ENCODE data around the gene CD84. TPM values are rescaled to one million over a fixed set of nuclear protein-coding genes. Genes with fewer than 3 reads are reported as not detected.
"Not testable (repeated sequence)": the region's sequence is repeated elsewhere in the genome, so short reads cannot be mapped to it uniquely, and the experiment has no call there.

CD84 gene
- total and polyA plus RNA-seq, 5 experiments from 2014 or later = 17.5 to 83.4 (median 19.0) TPM

DNA sequence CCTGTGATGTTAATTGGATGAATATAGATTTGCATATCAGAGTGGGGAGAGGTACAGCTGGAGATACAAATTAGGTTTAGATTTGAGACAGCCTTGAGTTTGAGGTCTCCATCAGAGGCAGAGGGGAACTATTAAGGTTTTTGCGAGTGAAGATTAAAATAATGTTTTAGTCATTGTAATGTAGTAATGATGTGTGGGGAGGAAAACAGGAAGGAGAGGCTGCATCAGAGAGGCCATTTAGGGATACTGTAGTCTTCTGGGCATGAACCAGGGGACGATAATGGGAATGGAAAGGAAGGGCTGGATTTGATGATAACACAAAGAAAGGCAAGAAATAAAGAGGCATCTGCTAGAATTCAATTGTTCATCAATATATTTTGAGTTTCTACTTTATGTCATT, 9.5 kb downstream of the CD84 start:
- H3K27me3 Mint-ChIP-seq = no peaks in the 10 kb centered on the region
- peaks cover 54 to 99% (median 96%) of the 10 kb centered on the region in 4 donors for H3K4me1 Mint-ChIP-seq
- POLR2A ChIA-PET = interaction anchor here (0.9 to 2.7 kb wide), 5 partner anchors 9 to 36 kb away, joined by 3 to 12 read pairs (median 5); partner anchors contain the start of gene CD84
- peaks cover 0 to 29% (median 0%) of the 10 kb centered on the region in 9 donors for H3K9me3 Mint-ChIP-seq
- H3K36me3 Mint-ChIP-seq = peaks cover 18 to 49% (median 22%) of the 10 kb centered on the region in 3 donors
- peak overlapping the region; percentile 9 to 83 (median 64) for H3K4me3 Mint-ChIP-seq
- peak overlapping the region; percentile 91 to 100 (median 96) for H3K27ac Mint-ChIP-seq
- DNase-seq (no peak), ATAC-seq (no peak)

DNA sequence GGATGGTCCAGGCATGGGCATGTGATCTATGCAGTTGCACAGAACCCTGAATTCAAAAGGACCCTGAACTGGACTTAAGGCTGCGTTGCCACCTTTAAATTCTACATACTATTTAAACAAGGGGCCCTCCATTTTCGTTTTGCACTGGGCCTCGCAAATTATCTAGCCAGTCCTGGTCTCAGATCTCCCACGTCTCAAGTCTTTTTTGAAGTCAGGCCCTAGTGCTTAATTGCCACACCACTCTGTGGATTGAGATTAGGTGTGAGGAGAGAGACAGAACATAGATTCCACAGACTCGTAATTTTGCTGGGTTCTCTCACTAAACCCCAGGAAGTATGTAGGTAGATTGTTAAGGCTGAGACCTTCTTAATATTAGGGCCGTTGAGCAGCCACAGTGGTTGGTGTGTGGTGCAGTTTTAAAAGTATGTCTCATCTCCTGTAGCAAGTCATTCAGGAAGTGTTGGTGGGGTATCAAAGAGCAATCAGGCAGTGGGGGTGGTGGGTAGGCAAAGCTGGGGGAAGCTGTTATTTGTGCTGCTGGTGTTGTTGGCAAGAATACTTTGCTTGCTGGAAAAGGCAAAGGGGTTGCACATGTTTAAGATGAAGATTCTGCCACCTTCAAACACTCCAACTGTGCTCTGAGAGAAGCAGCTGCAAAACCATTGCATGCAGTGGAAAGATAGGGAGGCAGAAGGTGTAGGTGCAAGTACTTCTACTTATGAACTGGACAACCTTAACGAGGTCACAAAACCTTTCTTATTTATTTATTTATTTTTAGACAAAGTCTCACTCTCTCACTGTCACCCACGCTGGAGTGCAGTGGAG, 11.2 kb downstream of the CD84 start:
- H3K9me3 Mint-ChIP-seq = peaks cover 0 to 29% (median 3%) of the 10 kb centered on the region in 9 donors
- POLR2A ChIA-PET = interaction anchor here (0.8 to 2.7 kb wide), 12 partner anchors 8 to 140 kb away, joined by 3 to 48 read pairs (median 4); partner anchors contain the start of genes CD84 and SLAMF6
- DNase-seq (peak; percentile 19 to 86 (median 66)), ATAC-seq (peak; percentile 96 to 97)
- H3K27me3 Mint-ChIP-seq = no peaks in the 10 kb centered on the region
- peak overlapping the region; percentile 84 to 100 (median 97) for H3K27ac Mint-ChIP-seq
- peaks cover 53 to 95% (median 92%) of the 10 kb centered on the region in 4 donors for H3K4me1 Mint-ChIP-seq
- peaks cover 21 to 58% (median 35%) of the 10 kb centered on the region in 3 donors for H3K36me3 Mint-ChIP-seq
- H3K4me3 Mint-ChIP-seq = peak overlapping the region; percentile 49 to 85 (median 71)

DNA sequence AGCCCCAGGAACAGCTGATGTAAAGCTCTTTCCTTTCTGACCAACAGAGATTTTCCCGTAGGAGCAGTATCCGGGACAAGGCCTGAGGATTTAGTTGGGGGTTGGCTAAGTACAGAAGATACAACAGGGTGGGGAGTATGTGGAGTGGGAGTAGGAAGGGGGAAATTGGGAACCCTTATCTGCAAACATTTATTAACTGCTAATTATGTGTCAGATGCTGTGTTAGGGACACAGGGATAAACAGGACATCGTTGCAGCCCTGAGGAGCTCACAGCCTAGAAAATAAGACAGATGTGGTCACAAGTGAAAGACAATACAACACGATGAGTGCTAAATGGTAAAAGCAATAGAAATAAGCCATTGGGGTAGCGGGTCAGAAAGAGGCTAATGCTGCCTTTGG, 12.0 kb downstream of the CD84 start:
- H3K27ac Mint-ChIP-seq = peak overlapping the region; percentile 84 to 100 (median 97)
- peaks cover 28 to 64% (median 42%) of the 10 kb centered on the region in 3 donors for H3K36me3 Mint-ChIP-seq
- ATAC-seq (no peak), DNase-seq (no peak)
- H3K9me3 Mint-ChIP-seq = peaks cover 0 to 28% (median 8%) of the 10 kb centered on the region in 9 donors
- H3K4me1 Mint-ChIP-seq = peaks cover 49 to 95% (median 89%) of the 10 kb centered on the region in 4 donors
- H3K4me3 Mint-ChIP-seq = peak overlapping the region in 9 of 10 donors; percentile 56 to 85 (median 63)
- no peaks in the 10 kb centered on the region for H3K27me3 Mint-ChIP-seq
- POLR2A ChIA-PET = interaction anchor here (1.3 to 2.7 kb wide), 7 partner anchors 9 to 44 kb away, joined by 4 to 48 read pairs (median 6); partner anchors contain the start of genes CD84 and SLAMF6

DNA sequence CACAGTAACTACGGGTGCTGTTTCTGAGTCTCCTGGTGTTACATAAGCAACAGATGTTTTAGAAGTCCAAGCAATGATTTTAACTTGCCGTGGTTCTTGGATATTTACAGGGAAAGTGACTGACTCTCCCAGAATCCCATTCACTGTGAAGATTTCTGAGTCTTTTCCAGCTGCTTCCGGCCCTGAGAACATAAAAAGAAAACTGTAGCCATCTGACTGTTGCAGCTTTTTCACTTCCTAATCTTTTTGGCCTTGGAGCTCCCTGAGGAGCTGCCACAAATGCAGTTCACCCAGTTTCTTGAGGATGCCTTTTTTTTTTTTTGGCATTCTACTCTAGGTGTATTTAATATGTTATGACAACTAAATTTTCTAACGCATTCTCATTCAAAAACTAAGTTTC, 13.7 kb downstream of the CD84 start:
- ATAC-seq (no peak), DNase-seq (no peak)
- H3K36me3 Mint-ChIP-seq = peaks cover 21 to 49% (median 40%) of the 10 kb centered on the region in 3 donors
- POLR2A ChIA-PET = interaction anchor here (1.3 to 7.0 kb wide), 5 partner anchors 8 to 133 kb away, joined by 3 to 42 read pairs (median 10); partner anchors contain the start of gene CD84
- H3K4me1 Mint-ChIP-seq = peaks cover 49 to 95% (median 90%) of the 10 kb centered on the region in 4 donors
- peak overlapping the region in 8 of 10 donors; percentile 20 to 70 (median 54) for H3K4me3 Mint-ChIP-seq
- no peaks in the 10 kb centered on the region for H3K27me3 Mint-ChIP-seq
- H3K9me3 Mint-ChIP-seq = peaks cover 0 to 12% (median 8%) of the 10 kb centered on the region in 9 donors
- peak overlapping the region; percentile 70 to 100 (median 86) for H3K27ac Mint-ChIP-seq

DNA sequence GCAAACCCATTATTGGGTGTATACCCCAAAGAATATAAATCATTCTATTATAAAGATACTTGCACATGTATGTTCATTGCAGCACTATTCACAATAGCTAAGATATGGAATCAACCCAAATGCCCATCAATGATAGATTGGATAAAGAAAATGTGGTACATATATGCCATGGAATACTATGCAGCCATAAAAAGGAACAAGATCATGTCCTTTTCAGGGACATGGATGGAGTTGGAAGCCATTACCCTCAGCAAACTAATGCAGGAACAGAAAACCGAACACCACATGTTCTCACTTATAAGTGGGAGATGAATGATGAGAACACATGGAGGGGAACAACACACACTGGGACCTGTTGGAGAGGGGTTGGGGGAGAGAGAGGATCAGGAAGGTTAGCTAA, 16.1 kb downstream of the CD84 start:
- H3K27ac Mint-ChIP-seq = peak overlapping the region in 7 of 10 donors; percentile 21 to 97 (median 50)
- not testable (repeated sequence) for ATAC-seq

DNA sequence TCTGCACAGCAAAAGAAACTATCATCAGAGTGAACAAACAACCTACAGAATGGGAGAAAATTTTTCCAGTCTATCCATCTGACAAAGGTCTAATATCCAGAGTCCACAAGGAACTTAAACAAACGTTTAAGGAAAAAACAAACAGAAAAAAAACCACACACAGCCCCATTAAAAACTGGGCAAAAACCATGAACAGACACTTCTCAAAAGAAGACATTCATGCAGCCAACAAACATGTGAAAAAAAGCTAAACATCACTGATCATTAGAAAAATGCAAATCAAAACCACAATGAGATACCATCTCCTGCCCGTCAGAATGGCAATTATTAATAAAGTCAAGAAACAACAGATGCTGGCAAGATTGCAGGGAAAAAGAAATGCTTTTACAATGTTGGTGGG, 16.6 kb downstream of the CD84 start:
- Mint-ChIP-seq H3K4me3 (peak overlapping the region in 1 of 10 donors; percentile 33), H3K9me3 (peaks cover 0 to 21% (median 10%) of the 10 kb centered on the region in 9 donors), H3K36me3 (peaks cover 22 to 52% (median 45%) of the 10 kb centered on the region in 3 donors), H3K4me1 (peaks cover 56 to 96% (median 91%) of the 10 kb centered on the region in 4 donors), H3K27ac (peak overlapping the region in 6 of 10 donors; percentile 21 to 99 (median 93))
- H3K27me3 Mint-ChIP-seq, ATAC-seq, DNase-seq: not testable (repeated sequence)
- POLR2A ChIA-PET = interaction anchor here (1.4 to 7.0 kb wide), 3 partner anchors 11 to 18 kb away, joined by 3 to 42 read pairs (median 18); partner anchors contain the start of gene CD84

More for the DNA sequence above, 16.1 kb downstream of the CD84 start:
- peak overlapping the region in 6 of 10 donors; percentile 4 to 49 (median 34) for H3K4me3 Mint-ChIP-seq
- peaks cover 57 to 96% (median 92%) of the 10 kb centered on the region in 4 donors for H3K4me1 Mint-ChIP-seq
- H3K27me3 Mint-ChIP-seq, DNase-seq: not testable (repeated sequence)
- H3K36me3 Mint-ChIP-seq = peaks cover 22 to 52% (median 43%) of the 10 kb centered on the region in 3 donors
- peaks cover 0 to 21% (median 10%) of the 10 kb centered on the region in 9 donors for H3K9me3 Mint-ChIP-seq
- POLR2A ChIA-PET = interaction anchor here (0.6 to 7.0 kb wide), 6 partner anchors 10 to 84 kb away, joined by 3 to 42 read pairs (median 5); partner anchors contain the start of gene CD84

DNA sequence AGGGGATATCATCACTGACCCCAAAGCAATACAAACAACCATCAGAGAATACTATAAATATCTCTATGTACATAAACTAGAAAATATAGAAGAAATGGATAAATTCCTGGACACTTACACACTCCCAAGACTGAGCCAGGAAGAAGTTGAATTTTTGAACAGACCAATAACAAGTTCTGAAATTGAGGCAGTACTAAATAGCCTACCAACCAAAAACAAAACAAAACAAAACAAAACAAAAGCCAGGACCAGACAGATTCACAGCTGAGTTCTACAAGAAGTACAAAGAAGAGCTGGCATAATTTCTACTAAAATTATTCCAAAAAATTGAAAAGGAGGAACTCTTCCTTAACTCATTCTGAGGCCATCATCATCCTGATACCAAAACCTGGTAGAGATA, 18.5 kb downstream of the CD84 start:
- H3K36me3 Mint-ChIP-seq = peaks cover 22 to 49% (median 46%) of the 10 kb centered on the region in 3 donors
- DNase-seq = peak in 1 of 10 donors; percentile 12
- H3K4me3 Mint-ChIP-seq = peak overlapping the region; percentile 65 to 90 (median 80)
- peak overlapping the region; percentile 90 to 99 (median 95) for H3K27ac Mint-ChIP-seq
- no peaks in the 10 kb centered on the region for H3K27me3 Mint-ChIP-seq
- peak in 1 of 2 donors; percentile 37 for ATAC-seq
- peaks cover 0 to 21% (median 10%) of the 10 kb centered on the region in 9 donors for H3K9me3 Mint-ChIP-seq
- peaks cover 45 to 89% (median 79%) of the 10 kb centered on the region in 4 donors for H3K4me1 Mint-ChIP-seq
- POLR2A ChIA-PET = interaction anchor here (0.6 to 7.0 kb wide), 10 partner anchors 8 to 129 kb away, joined by 3 to 42 read pairs (median 6); partner anchors contain the start of gene SLAMF6

DNA sequence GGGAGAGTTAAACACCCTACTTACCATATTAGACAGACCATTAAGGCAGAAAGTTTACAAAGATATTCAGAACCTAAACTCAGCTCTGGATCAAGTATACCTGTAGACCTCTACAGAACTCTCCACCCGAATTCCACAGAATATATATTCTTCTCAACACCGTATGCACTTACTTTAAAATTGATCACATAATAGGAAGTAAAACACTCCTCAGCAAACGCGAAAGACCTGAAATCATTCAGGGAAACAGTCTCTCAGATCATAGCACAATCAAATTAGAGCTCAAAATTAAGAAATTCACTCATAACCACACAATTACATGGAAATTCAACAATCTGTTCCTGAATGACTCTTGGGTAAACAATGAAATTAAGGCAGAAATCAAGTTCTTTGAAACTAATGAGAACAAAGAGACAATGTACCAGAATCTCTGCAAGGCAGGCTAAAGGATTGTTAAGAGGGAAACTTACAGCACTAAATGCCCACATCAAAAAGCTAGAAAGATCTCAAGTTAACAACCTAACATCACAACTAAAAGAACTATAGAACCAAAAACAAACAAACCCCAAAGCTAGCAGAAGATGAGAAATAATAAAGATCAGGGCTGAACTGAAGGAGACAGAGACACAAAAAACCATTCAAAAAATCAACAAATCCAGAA, 19.1 kb downstream of the CD84 start:
- no peaks in the 10 kb centered on the region for H3K27me3 Mint-ChIP-seq
- peaks cover 18 to 47% (median 44%) of the 10 kb centered on the region in 3 donors for H3K36me3 Mint-ChIP-seq
- DNase-seq = peak in 2 of 10 donors; percentile 65 to 69
- ATAC-seq = peak; percentile 73 to 75
- peaks cover 0 to 21% (median 10%) of the 10 kb centered on the region in 9 donors for H3K9me3 Mint-ChIP-seq
- POLR2A ChIA-PET = interaction anchor here (0.6 to 7.0 kb wide), 8 partner anchors 8 to 86 kb away, joined by 3 to 42 read pairs (median 6); partner anchors contain the start of gene SLAMF6
- H3K27ac Mint-ChIP-seq = peak overlapping the region; percentile 90 to 99 (median 95)
- peak overlapping the region; percentile 65 to 90 (median 80) for H3K4me3 Mint-ChIP-seq
- peaks cover 44 to 85% (median 76%) of the 10 kb centered on the region in 4 donors for H3K4me1 Mint-ChIP-seq

DNA sequence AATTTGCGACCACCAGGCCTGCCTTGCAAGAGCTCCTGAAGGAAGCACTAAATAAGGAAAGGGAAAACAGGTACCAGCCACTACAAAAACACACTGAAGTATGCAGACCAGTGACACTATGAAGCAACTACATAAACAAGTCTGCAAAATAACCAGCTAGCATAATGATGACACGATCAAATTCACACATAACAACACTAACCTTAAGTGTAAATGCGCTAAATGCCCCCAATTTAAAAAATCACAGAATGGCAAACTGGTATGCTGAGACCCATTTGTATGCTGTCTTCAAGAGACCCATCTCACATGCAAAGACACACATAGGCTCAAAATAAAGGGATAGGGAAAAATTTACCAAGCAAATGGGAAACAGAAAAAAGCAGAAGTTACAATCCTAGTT, 19.9 kb downstream of the CD84 start:
- not testable (repeated sequence) for H3K27me3 Mint-ChIP-seq, ATAC-seq, DNase-seq
- H3K4me1 Mint-ChIP-seq = peaks cover 41 to 78% (median 69%) of the 10 kb centered on the region in 4 donors
- peak overlapping the region; percentile 90 to 99 (median 95) for H3K27ac Mint-ChIP-seq
- H3K4me3 Mint-ChIP-seq = peak overlapping the region; percentile 53 to 90 (median 80)
- H3K36me3 Mint-ChIP-seq = peaks cover 17 to 41% (median 38%) of the 10 kb centered on the region in 3 donors
- H3K9me3 Mint-ChIP-seq = peaks cover 0 to 21% (median 10%) of the 10 kb centered on the region in 9 donors
- POLR2A ChIA-PET = interaction anchor here (1.4 to 7.0 kb wide), 7 partner anchors 8 to 47 kb away, joined by 3 to 42 read pairs (median 8); partner anchors contain the start of gene SLAMF6

DNA sequence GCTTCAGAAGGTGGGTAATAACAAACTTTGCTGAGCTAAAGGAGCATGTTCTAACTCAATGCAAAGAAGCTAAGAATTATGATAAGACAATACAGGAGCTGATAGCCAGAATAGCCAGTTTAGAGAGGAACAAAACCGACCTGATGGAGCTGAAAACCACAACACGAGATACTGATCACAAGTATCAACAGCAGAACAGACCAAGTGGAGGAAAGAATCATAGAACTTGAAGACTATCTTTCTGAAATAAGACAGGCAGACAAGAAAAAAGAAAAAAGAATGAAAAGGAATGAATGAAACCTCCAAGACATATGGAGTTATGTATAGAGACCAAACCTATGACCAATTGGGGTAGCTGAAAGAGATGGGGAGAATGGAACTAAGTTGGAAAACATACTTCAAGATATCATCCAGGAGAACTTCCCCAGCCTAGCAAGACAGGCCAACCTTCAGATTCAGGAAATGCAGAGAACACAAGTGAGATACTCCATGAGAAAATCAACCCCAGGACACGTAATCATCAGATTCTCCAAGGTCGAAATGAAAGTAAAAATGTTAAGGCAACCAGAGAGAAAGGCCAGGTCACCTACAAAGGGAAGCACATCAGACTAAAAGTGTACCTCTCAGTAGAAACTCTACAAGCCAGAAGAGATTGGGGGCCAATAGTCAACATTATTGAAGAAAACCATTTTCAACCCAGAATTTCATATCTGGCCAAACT, 20.5 kb downstream of the CD84 start:
- Mint-ChIP-seq H3K27me3 (no peaks in the 10 kb centered on the region), H3K9me3 (peaks cover 0 to 21% (median 10%) of the 10 kb centered on the region in 9 donors), H3K36me3 (peaks cover 17 to 41% (median 35%) of the 10 kb centered on the region in 3 donors), H3K4me1 (peaks cover 41 to 74% (median 66%) of the 10 kb centered on the region in 4 donors), H3K4me3 (peak overlapping the region; percentile 53 to 90 (median 75)), H3K27ac (peak overlapping the region; percentile 5 to 99 (median 93))
- ATAC-seq (no peak), DNase-seq (no peak)
- POLR2A ChIA-PET = interaction anchor here (0.8 to 2.9 kb wide), 6 partner anchors 8 to 36 kb away, joined by 3 to 11 read pairs (median 7); partner anchors contain the start of gene SLAMF6

DNA sequence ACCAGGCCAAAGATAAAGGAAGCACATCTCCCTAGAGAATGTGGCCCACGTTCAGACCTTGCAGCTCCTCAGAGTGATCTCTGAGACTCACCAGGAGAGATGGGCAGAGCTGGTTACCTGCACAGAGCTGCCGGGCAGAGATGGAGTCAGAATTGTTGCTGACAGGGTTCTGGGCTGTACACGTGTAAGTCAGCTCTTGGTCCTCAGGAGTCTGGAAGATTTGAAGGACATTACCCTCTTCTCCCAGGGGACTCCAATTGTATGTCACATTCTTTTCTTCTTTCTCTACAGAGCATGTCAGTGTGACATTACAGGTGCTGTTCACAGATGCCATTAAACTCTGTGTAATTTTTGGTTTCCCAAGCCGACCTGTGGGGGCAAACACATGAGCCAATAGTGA, 25.5 kb downstream of the CD84 start:
- peaks cover 20 to 66% (median 38%) of the 10 kb centered on the region in 4 donors for H3K4me1 Mint-ChIP-seq
- H3K9me3 Mint-ChIP-seq = peaks cover 0 to 6% (median under 1%) of the 10 kb centered on the region in 9 donors
- no peak for ATAC-seq
- H3K27me3 Mint-ChIP-seq = no peaks in the 10 kb centered on the region
- POLR2A ChIA-PET = interaction anchor here (1.0 to 2.8 kb wide), 3 partner anchors 10 to 25 kb away, joined by 3 to 9 read pairs (median 4); partner anchors contain the start of gene CD84
- DNase-seq = no peak
- H3K27ac Mint-ChIP-seq = peak overlapping the region in 7 of 10 donors; percentile 31 to 80 (median 51)
- peaks cover 12 to 58% (median 42%) of the 10 kb centered on the region in 3 donors for H3K36me3 Mint-ChIP-seq
- H3K4me3 Mint-ChIP-seq = no peak overlapping the region
